HEK293T (cell line): Measurements from ENCODE around the gene SCYL1.

Experiments used
- BHLHE40 ChIP-seq: fragments of 450-650 bp; IDR thresholded peaks from 2 replicates; pipeline ENCODE4 v1.6.1; 2016; ENCODE audit warnings: mild to moderate bottlenecking, moderate library complexity, borderline replicate concordance
- CTBP1 ChIP-seq: fragments of 450-650 bp; IDR thresholded peaks from 2 replicates; pipeline ENCODE4 v1.6.1; 2016; ENCODE audit warnings: borderline replicate concordance
- ELF4 ChIP-seq: fragments of 450-650 bp; IDR thresholded peaks from 2 replicates; pipeline ENCODE4 v1.6.1; 2017; ENCODE audit warnings: antibody characterized with exemption
- FOXA1 ChIP-seq: fragments of 450-650 bp; IDR thresholded peaks from 2 replicates; pipeline ENCODE4 v1.6.1; 2016; ENCODE audit warnings: mild to moderate bottlenecking
- FOXK2 ChIP-seq: fragments of 450-650 bp; IDR thresholded peaks from 2 replicates; pipeline ENCODE4 v1.6.1; 2016; ENCODE audit warnings: mild to moderate bottlenecking
- FOXM1 ChIP-seq: fragments of 450-650 bp; IDR thresholded peaks from 2 replicates; pipeline ENCODE4 v1.6.1; 2017; ENCODE audit warnings: mild to moderate bottlenecking, borderline replicate concordance
- L3MBTL2 ChIP-seq: fragments of 450-650 bp; conservative IDR thresholded peaks from 2 replicates; pipeline ENCODE4 v1.6.1; 2016; ENCODE audit warnings: mild to moderate bottlenecking
- LEF1 ChIP-seq: fragments of 450-650 bp; IDR thresholded peaks from 2 replicates; pipeline ENCODE4 v1.6.1; 2017; ENCODE audit warnings: mild to moderate bottlenecking, borderline replicate concordance
- NFRKB ChIP-seq: fragments of 450-650 bp; IDR thresholded peaks from 2 replicates; pipeline ENCODE4 v1.6.1; 2016; ENCODE audit warnings: mild to moderate bottlenecking, moderate library complexity
- SP1 ChIP-seq: fragments of 450-650 bp; IDR thresholded peaks from 2 replicates; pipeline ENCODE4 v1.6.1; 2017
- SUZ12 ChIP-seq: fragments of 450-650 bp; IDR thresholded peaks from 2 replicates; pipeline ENCODE4 v1.6.1; 2016; ENCODE audit warnings: mild to moderate bottlenecking
- TARDBP ChIP-seq: fragments of 450-650 bp; IDR thresholded peaks from 2 replicates; pipeline ENCODE4 v1.6.1; 2016
- TF ChIP-seq, protein P1 (sequence below): fragments of 450-650 bp; IDR thresholded peaks from 2 replicates; pipeline ENCODE4 v1.6.1; 2016

DNA sequence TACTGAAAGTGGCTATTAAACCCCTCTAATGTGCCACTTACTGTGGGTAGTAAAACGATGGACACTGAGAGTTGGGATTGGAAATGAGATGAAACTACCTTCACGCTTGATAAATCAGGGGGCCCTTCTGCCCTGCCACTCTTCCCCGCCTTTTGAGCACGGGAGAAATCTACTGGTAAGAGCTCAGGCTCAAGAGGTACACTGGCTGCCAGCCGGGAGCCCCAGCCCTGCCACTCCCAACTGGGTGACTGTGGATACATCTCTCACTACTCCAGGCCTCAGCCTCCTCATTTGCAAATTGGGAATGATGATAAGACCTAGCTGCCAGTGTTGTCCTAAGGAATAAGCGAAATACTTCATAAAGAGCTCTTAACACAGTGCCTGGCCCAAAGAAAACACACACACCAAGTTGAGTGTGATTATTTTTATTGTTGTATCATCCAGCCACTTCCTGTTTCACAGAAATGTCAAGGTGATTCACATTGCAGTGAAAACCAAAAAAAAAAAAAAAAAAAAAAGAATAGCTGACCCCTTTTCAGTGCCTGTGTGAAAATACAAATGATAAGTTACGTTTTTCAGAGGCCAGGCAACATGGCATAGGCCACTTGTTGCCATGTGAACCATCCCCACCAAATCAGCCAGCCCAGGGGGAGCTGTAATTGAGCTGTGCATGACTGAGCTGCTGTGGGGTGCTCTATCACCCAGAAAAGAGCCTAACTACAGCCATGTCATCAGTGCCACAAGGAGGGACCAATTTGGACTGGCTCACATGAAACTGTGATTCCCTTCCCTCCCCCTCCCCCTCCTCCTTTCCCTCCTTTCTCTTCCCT lies 41.0 kb downstream of the SCYL1 start:
- no peak for TF ChIP-seq SP1
- TF ChIP-seq SUZ12, result no peak
- no peak for TF ChIP-seq CTBP1
- TF ChIP-seq ELF4, result no peak
- TF ChIP-seq TARDBP, result no peak
- no peak for TF ChIP-seq BHLHE40
- no peak for TF ChIP-seq L3MBTL2
- no peak for TF ChIP-seq FOXM1
- no peak for TF ChIP-seq NFRKB
- no peak for TF ChIP-seq FOXA1
- TF ChIP-seq FOXK2, result no peak
- TF ChIP-seq, protein P1, sequence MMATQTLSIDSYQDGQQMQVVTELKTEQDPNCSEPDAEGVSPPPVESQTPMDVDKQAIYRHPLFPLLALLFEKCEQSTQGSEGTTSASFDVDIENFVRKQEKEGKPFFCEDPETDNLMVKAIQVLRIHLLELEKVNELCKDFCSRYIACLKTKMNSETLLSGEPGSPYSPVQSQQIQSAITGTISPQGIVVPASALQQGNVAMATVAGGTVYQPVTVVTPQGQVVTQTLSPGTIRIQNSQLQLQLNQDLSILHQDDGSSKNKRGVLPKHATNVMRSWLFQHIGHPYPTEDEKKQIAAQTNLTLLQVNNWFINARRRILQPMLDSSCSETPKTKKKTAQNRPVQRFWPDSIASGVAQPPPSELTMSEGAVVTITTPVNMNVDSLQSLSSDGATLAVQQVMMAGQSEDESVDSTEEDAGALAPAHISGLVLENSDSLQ, result no peak
- no peak for TF ChIP-seq LEF1
